Fibroblast of gingiva (primary cell): ENCODE measurements around the gene DOCK1.

Experiments used
- DNase-seq: peaks from one replicate; pipeline ENCODE4 v3.0.0-alpha.2; 2011; ENCODE audit warnings: low read depth

DOCK1 gene

DNA sequence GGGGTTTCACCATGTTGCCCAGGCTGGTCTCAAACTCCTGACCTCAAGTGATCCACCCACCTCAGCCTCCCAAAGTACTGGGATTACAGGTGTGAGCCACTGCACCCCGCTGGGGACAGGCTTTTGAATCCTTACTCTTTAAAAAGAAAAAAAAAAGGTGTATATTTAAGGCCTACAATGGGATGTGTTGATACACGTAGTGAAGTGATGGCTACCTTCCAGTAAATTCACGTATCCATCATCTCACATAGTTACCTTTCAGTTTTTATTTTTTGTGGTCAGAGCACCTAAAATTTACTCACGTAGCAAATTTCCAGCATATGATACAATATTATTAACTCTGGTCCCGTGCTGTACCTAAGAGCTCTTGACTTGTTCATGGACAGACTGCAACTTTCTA is 410.7 kb downstream of the DOCK1 start:
- no peak for DNase-seq

DNA sequence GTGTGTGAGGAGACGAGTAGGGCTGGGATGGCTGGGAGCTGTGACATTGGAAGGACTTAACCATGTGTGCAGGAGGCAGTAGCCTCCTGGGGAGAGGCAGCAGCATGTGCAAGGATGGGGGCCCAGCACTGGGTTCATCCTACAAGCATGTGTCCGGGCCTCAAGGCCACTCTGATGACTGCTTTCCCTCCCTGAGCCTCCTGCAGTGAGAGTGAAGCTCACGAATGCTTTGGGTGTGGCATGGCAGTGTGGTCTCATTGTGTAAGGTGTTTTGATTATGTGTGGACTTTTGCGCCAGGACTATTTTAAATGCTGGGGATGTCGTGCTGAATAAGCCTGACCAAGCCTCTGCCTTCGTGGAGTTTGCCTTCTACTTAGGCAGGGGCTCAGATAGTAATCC is 413.2 kb downstream of the DOCK1 start:
- no peak for DNase-seq

DNA sequence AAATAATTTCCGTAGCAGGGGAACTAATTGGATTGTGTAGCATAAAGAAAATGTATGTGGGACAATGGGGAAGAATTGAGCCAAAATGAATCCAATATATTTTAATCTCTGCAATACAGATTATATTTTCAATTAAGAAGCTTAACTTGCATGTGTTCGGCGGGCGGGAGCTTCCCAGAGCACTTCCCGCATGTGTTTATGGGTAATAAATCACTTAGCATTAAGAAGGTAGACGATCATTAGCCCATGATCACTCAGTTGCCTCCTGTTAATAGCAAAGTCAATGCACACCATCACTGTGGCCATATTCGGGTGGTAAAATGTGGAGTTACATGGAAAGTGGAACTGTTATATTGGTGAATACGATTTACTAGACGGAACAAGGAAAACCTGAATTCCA is 414.0 kb downstream of the DOCK1 start:
- DNase-seq: no peak

- no peak for DNase-seq
Observed at GRCh38 chr10:127319691-127320090, 414.5 kb downstream of the DOCK1 start.

- DNase-seq: peak; percentile 83
Observed at GRCh38 chr10:127320176-127320575, 414.9 kb downstream of the DOCK1 start.

DNA sequence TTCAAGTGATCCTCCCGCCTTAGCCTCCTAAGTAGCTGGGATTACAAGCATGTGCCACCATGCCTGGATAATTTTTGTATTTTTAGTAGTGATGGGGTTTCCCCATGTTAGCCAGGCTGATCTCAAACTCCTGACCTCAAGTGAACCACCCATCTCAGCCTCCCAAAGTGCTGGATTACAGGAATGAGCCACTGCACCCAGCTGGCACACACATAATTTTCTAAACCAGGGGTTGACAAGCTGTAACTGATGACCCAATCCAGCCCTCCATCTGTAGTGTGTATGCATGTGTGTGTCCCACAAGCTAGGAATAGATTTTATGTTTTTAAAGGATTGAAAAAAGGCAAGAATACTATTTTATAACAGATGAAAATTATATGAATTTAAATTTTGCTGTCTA is 417.1 kb downstream of the DOCK1 start:
- no peak for DNase-seq

- no peak for DNase-seq
Observed at GRCh38 chr10:127325506-127325905, 420.3 kb downstream of the DOCK1 start.

DNA sequence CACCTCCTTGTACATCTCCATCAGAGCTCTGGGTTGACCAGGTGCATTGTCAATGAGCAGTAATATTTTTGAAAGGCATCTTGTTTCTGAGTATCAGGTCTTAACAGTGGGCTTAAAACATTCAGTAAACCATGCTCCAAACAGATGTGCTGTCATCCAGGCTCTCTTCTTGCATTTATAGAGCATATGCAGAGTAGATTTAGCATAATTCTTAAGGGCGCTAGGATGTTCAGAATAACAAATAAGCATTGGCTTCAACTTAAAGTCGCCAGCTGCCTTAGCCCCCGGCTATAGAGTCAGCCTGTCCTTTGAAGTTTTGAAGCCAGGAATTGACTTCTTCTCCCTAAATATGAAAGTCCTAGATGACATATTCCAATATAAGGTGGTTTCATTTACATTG is 421.7 kb downstream of the DOCK1 start:
- no peak for DNase-seq

DNA sequence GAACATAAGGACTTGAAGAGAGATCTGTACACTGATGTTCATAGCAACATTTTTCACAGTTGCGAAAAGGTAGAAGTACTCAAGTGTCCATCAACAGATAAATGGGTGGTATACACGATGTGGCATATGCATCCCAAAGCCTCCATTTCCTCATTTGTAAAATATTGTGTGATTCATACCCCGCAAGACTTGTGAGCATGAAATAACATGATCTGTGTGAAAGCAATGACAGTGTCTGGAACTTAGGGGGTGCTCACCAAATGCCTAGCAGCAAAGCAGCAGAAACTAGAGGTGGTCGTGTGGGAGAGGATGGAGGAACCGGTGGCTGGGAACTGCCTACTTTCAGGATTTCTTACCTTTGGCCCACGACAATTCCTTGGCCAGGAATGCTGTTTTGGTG is 426.5 kb downstream of the DOCK1 start:
- no peak for DNase-seq

DNA sequence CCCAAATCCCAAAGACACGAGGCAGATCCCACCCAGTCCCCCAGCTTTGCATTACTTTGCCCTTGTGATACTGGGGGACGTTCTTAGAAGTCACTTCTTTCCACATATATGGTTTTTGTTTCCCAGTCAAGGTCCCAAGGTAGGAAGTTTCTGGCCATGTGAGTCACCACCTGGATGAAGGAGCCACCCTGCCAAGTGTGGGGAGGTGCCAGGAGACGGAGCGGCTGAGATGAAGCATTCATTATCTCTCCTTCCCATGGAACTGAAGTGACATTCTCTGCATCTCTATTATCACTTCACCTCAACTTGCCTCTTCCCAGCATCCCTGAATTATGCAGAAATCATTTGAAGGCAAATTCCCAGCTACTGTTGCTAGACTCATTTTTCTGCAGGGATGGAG is 427.4 kb downstream of the DOCK1 start:
- DNase-seq: no peak

GRCh38 chr10:127337801-127338200 is 432.6 kb downstream of the DOCK1 start:
- DNase-seq: no peak

- DNase-seq: peak; percentile 67
Observed at GRCh38 chr10:127338399-127339110, 433.3 kb downstream of the DOCK1 start.

DNA sequence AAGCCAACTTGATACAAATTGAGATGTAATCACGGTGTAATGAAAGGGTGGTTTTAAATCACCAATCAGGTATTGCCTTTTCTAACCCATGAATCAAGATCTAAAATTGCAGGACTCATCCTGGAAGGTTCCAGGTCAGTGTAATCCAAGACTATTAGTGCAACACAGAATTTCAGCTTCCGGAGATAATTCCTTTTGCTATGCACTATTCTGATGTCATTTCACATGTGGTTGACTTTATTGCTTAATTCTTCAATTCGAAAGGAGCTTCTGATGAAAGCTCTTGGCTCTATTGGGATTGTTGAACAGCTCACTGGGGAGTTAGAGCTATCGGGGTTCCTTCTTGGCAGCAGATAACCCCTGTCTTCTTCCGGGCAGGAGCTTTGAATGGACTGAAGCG is 438.6 kb downstream of the DOCK1 start:
- DNase-seq: peak; percentile 12

DNA sequence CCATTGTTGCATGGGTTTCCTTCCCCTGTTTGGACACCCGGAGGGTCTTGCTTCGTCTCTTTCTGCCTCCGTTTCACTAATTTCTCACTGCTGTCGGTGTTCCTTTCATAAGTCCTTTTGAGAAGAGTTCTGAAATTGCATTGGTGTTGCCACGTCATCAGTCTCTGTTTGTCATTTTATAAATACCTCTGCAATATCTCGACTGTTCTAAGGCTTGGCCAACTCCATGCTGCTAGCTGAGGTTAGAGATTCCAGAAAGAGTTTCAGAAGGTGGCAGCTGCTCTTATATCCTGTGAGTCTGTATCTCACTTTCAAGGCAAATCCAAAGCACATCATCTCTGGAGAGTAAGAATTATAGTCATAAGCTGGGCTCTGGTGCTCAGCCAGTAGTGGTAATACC is 439.1 kb downstream of the DOCK1 start:
- no peak for DNase-seq

GRCh38 chr10:127345231-127345965 is 440.2 kb downstream of the DOCK1 start:
- DNase-seq: no peak

- DNase-seq: no peak
Observed at GRCh38 chr10:127346604-127347003, 441.4 kb downstream of the DOCK1 start.

DNA sequence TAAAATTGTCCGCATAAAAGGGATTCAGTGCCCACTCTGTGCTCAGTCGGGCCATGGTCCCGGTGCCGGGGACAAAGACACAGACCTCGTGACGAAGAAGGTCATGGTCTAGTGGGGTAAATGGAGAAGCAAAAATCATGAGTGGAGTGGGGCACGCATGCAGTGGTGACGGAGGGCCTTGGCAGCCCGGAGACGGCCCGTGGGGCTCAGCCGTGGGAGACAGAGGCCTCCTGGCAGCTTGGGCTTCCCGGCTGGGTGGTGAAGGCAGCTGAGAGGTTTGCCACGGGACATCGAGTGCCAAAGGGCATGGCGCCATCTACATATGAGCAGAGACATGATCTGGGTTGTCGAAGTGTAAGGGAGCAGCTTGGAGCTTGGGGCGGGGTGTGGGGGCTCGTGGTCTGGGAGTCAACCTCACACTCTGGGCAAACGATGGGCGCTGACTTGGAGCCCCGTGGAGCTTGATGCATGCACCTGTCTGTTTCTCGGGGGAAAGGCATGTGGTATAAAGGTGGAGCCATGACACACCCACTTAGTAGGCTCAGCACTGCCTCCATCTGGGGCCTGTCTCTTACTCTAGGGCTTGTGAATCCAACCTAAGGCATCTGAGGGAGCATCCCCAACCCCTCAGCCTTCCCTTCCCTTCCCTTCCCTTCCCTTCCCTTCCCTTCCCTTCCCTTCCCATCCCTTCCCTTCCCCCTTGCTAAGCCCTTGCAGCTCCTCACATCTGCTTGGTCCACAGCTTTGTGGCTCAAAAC is 442.2 kb downstream of the DOCK1 start:
- DNase-seq: no peak

DNA sequence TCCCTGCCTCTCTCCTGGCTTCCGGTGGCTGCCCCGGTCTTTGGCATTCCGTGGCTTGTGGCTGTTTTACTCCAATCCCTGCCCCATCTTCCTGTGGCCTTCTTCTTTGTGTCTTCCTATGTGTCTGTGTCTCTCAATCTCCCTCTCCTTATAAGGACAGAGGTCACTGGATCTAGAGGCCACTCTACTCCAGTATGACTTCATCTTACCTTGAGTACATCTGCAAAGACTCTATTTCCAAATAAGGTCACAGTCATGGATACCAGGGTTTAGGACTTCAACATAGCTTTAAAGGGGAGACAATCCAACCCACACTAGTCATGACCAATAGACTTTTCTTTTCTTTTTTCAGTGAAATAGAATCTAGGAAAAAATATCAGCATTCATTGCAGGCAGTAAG is 444.5 kb downstream of the DOCK1 start:
- no peak for DNase-seq

GRCh38 chr10:127351542-127351941 is 446.3 kb downstream of the DOCK1 start:
- DNase-seq: no peak

DNA sequence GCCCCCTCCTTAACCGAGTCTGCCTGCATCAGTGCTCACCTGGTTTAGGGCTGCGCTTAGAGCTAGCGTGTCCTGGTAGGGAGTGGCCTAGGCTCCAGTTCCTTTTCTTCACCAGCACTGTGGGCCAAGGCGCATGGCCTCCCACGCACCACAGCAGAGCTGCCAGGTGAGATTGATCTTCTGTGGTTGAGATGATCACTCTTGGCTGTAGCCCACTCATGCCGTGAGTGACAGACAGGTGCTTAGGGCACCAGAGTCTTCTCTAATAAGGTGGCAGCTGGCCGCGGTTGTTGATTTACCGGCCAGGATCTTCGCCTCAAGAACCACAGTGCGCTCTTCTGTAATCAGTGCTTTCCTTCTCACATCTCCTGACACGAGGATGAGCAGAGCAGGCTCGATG is 448.3 kb downstream of the DOCK1 start:
- no peak for DNase-seq

GRCh38 chr10:127354255-127354654 is 449.0 kb downstream of the DOCK1 start:
- no peak for DNase-seq

- no peak for DNase-seq
Observed at GRCh38 chr10:127354992-127355391, 449.8 kb downstream of the DOCK1 start.

DNA sequence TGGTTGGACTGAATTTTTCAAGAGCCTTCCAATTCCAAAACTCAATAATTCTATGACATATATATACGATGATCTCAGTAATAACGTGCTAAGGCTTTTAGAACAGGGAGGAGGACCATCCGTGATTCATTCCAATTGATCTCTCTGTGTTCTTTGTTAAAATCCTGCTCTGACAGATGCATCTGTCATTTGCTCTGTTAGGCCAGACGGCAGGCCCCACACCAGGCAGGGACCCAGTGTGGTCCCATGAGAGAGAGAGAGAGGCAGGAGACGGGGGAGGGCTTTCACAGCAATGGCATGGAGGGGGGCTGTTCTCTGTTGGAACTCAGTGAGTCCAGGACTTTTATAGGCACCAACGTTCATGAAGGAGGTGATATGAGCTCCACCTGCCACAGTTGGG is 451.1 kb downstream of the DOCK1 start:
- DNase-seq: no peak
